Fibroblast of skin of scalp (primary cell): ENCODE results near the gene TMEM154.
A peak's percentile ranks its signal among the peaks of the same experiment; 100 is the strongest.

Experiments used
- DNase-seq: peaks from one replicate; pipeline ENCODE4 v3.0.0-alpha.2; 2013

The TMEM154 gene

GRCh38 chr4:152693871-152694270, 14.1 kb upstream of the TMEM154 start:
- DNase-seq = no peak

- no peak for DNase-seq
These were observed 12.0 kb upstream of the TMEM154 start for GRCh38 chr4:152691761-152692160.

GRCh38 chr4:152690706-152691651, 11.2 kb upstream of the TMEM154 start:
- no peak for DNase-seq

DNA sequence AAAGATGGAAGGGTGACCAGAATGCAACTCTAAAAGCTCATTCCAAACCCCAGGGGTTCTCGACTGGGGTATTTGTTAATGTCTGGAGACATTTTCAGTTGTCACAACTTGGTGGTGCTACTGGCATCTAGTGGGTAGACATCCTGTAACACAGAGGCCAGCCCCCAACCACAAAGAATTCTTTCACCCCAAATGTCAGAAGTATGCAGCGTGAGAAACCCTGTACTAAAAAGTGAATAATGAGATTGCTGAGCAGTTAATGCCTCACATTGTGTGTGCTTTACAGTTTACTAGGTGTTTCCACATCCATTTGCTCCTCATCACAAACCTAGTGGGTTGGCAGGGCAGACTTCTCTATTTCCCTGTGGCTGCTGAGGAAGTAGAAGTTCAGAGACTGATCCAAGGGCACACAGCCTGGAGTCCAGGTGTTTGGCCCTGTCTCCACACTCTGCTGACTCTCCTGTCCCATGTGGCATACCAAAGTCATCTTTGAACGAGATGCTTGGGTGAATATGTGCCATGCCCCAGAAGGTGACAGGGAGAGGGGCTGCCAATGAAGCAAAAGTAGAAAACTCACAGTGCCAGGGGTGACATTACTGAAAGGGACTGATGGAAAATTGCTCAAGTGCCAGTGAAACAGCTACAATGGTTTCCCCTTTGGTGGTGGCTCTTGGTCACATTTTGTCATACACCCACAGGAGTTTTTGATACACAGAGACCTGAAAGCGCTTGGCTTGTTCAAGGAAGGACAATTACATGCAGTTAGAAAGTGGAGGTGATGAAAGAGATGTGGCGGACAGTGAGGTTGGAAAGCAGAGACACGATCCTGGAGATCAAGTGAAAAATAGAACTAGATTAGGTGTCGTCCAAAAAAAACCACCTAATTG, 10.1 kb upstream of the TMEM154 start:
- DNase-seq = no peak

GRCh38 chr4:152687974-152688599, 8.3 kb upstream of the TMEM154 start:
- no peak for DNase-seq

DNA sequence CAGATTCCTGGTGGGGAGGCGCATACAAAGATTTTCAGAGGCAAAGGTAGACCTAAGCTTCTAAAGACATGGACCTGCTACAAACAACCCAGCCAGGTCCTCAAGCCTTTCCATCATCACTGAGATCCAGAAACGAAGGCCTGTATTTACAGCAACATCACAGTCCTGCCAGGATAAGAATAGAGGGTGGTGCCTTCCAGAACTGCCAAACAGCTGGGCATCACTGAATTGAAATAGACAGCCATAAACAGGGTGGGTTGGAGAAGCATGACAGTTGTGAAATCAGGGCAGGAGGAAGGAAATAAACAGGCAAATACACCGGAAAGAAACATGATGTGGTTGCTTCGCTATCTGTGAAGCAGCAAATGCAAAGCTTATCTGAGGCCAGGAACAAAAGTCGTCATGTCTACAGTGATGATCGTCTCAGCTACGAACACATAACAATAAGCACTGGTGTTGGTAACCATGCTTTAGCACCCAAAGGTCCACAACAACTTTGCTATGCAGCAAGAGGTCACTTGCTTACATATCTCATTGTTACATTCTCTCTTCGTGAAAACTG, 6.7 kb upstream of the TMEM154 start:
- DNase-seq = no peak

- no peak for DNase-seq
These were observed 4.8 kb upstream of the TMEM154 start for GRCh38 chr4:152684587-152684986.

DNA sequence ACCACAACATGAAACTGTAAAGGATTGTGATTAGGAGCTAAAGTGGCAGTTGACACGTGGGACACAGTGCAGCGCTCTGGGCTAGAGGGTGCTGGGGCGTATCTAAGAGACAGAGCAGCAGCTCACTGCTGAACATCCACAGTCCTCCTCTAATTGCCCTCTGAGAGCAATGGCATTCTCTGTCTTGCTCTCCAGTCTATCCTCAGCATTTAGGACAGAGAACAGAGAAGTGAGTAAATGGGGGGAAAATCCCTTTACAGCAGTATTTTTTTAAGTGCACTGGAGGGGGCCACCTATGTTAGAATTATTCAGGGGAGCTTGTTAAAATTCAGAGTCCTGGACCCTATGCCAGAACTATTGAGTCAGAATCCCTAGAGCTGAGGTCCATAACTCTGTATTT, 4.2 kb upstream of the TMEM154 start:
- no peak for DNase-seq

GRCh38 chr4:152682143-152682941, 2.5 kb upstream of the TMEM154 start:
- DNase-seq = no peak

DNA sequence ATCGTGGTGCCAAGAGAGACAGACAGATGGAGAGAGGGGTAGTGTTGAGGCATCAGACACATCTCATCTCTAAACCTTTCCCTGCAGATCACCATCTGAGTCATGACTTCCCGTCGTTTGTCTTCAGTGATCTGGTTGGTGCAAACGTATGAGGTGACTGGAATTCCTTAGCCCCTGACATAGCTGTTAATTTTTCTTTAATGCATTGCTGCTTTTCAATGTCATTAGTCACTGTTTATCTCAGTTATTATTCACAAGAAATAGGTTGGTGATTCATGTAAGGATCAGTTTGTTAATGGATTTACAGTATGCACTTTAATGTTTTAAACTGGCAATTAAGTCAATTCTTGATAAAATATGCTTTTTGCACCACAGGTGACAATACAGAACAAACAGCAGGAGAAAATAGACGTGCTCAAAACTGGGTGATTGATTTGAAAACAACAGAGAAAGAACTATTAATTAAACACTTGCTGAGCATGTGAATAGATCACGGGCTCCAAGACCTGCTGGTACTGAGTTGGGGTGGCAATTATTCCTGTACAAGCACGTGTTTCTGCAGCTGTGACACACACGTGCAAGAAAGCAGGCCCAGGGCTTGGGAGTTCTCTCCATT, 1.3 kb upstream of the TMEM154 start:
- peak; percentile 73 for DNase-seq

DNA sequence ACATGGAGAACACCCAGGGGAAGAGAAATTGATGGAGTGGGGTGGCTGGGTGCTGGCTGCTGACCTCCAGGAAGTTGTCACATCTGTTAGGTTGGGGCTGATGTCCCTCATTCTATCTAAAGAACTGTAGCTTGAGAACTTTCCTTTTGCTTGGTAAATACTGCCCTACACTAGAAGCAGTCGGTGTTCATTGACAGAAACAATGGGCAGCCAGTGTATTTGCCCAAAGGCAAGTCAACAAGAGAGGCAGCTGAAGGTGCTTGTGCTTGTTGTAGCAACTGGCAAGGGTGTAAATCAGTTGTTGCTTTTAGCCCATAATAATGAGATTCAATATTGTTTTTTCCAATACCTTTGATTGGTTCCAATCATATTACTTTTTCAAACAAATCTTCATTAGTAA, 956 bp downstream of the TMEM154 start:
- DNase-seq = no peak

GRCh38 chr4:152677117-152677516, 2.7 kb downstream of the TMEM154 start:
- DNase-seq = no peak

DNA sequence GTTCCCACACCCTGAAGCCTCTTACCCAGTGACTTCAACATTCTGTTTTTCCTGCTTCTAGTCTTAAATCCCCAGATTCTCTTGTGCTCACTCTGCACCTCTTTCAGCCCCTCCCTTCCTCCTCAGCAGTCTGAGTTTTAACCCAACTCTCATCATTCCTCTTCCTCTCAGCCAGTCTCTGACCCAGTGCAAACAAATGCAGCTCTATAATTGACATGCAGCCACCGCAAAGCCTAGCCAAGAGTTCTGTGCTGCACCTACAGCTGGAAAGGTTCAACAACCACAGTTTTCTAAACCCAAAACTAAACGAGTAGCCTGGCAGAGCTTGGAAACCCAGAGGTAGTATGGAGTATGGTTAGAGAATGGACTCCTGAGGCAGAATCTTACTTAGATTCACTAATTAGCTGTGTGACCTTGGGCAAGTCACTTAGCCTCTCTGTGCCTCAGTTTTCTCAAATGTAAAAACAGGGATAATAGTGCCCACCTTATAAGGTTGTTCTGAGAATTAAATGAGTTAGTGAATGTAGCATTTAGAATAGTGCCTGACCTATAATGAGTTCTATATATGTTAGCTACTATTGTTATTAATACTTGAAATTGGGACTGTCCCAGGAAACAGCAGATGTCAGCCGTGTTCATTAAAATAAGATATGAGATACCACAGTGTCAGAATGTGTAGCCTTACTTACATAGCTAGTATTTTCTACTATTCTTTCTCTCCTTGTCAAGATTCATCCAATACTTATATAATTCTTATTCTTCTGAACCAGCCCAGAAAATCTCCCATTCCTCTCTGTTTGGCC, 3.5 kb downstream of the TMEM154 start:
- no peak for DNase-seq

GRCh38 chr4:152674359-152674758, 5.4 kb downstream of the TMEM154 start:
- no peak for DNase-seq

DNA sequence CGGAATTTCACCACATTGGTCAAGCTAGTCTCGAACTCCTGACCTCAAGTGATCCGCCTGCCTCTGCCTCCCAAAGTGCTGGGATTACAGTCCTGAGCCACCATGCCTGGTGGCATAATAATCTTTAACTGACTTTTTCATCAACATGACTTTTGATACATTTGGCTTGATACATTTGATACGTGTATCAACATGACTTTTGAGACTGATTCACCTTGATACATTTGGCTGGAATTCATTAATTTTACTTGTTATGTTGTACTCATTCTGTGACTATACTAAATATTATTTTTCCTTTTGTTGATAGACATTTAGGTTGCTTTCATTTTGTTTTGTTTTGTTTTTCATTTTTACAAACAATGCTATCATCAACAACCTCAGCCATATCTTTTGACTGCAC, 6.3 kb downstream of the TMEM154 start:
- no peak for DNase-seq

- no peak for DNase-seq
These were observed 7.3 kb downstream of the TMEM154 start for GRCh38 chr4:152672206-152673092.

DNA sequence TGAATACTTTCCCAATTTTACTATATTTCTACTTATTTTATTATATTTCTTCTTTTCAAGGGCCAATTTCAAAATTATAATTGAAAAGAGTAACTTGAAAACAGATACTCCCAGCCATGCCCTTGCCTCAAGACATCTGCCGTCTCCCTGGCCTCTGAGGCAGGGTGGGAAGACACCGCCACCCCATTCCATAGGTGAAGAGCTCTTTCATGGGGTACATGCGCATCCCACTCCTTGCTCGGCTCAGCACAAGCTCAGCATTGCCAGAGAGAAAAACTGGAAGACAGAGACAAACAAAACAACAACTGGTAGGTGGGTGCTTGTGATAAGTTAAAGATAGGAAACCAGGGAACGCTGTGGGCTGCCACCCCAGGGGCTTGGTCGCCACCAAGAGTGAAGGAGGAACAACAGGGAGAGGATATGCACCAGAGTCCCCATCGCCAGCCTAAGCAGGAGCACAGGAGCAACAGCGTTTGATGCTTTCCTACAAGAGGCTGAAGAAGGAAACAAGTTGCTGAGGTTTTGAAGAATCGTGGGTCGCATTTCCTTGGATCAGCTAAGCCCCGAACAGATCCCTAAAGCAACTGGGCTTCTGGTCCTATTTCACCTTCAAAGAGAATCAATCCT, 11.3 kb downstream of the TMEM154 start:
- no peak for DNase-seq

GRCh38 chr4:152667781-152668180, 12.0 kb downstream of the TMEM154 start:
- DNase-seq = no peak

- DNase-seq = no peak
These were observed 12.9 kb downstream of the TMEM154 start for GRCh38 chr4:152666946-152667345.
